HG03354 (cell line): Measurements from ENCODE around the gene CCDC159.
"Not testable (repeated sequence)": the region's sequence is repeated elsewhere in the genome, so short reads cannot be mapped to it uniquely, and the experiment has no call there.

ENCODE experiments used
- ATAC-seq: cut with Tn5 transposase; IDR thresholded peaks from one replicate; pipeline ENCODE4 v1.9.1; 2021; ENCODE audit warnings: mild to moderate bottlenecking; ENCODE audit not compliant: unreplicated experiment, poor library complexity, severe bottlenecking

Gene CCDC159

GRCh38 chr19:11361771-11362731 is 15.7 kb downstream of the CCDC159 start:
- no peak for ATAC-seq

GRCh38 chr19:11363881-11364280 is 17.6 kb downstream of the CCDC159 start:
- ATAC-seq = no peak

DNA sequence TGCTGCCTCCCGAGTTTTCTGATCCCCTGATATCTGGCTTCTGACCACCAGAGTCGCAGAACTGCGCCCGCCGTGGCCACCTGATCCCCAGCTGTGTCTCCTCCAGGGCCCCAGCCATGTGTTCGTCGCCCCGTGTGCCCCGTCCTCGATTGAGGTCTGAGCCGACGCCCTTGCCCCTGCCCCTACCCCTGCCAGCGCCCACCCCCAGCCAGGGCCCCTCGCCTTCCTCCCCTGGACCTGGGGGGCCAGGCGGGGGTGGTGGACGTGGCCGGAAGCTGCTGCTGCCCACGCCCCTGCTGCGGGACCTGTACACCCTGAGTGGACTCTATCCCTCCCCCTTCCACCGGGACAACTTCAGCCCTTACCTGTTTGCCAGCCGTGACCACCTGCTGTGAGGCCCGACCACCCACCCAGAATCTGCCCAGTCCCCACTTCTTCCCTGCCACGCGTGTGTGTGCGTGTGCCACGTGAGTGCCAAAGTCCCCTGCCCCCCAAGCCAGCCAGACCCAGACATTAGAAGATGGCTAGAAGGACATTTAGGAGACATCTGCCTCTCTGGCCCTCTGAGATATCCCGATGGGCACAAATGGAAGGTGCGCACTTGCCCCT is 18.1 kb downstream of the CCDC159 start:
- ATAC-seq = no peak

DNA sequence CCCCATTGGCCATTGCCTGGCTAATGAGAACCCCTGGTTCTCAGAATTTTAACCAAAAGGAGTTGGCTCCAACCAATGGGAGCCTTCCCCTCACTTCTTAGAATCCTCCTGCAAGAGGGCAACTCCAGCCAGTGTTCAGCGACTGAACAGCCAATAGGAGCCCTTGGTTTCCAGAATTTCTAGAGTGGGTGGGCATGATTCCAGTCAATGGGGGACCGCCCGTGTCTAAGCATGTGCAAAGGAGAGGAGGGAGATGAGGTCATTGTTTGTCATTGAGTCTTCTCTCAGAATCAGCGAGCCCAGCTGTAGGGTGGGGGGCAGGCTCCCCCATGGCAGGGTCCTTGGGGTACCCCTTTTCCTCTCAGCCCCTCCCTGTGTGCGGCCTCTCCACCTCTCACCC is 18.6 kb downstream of the CCDC159 start:
- no peak for ATAC-seq

- no peak for ATAC-seq
These were observed 19.3 kb downstream of the CCDC159 start for GRCh38 chr19:11365557-11366117.

GRCh38 chr19:11367528-11367927 is 21.2 kb downstream of the CCDC159 start:
- no peak for ATAC-seq

DNA sequence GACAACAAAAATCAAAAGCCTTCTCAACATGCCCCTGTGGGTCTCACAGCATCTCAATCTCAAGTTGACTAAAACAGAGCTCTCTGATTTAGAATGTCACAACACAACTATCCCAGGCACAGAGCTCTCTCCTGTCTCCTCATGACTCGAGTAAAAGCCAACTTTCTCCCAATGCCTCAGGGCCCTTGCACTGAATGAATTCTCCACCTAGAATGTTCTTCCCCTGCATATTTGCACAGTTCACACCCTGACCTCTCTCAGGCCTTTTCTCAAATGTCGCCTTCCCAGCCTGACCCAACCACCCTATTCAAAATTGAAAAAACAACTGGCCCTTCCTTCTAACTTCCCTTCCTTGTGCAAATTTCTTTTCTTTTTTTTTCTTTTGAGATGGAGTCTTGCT is 24.4 kb downstream of the CCDC159 start:
- ATAC-seq = no peak

DNA sequence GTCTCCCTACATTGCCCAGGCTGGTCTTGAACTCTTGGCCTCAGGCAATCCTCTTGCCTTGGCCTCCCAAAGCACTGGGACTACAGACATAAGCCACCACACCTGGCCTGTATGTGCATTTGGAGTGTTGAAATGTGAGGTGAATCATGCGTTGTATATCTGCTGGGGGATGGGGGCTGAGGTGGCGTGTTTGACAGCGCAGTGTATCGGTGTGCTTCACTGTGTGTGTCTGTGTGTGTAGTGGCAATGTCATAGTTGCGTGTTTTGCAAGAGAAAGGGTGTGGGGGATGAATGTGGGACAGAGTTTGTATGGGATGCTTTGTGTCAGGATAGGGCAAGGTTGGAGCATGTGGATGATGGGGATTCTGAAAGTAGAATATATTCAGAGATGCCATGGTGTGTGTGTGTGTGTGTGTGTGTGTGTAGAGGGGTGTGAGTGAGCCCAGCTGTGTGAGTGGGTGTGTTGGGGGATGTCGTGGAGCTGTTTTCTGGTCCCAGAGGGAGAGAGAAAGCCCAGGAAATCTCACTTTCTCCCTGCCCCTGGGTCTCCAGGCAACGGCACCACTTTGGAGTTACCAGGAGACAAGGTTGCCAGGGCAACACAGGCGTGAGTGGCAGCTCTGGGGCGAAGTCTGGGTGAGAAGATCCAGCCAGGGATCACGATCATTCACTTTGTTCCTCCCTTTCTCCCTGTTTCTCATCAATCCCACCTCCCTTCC is 27.0 kb downstream of the CCDC159 start:
- ATAC-seq = no peak

DNA sequence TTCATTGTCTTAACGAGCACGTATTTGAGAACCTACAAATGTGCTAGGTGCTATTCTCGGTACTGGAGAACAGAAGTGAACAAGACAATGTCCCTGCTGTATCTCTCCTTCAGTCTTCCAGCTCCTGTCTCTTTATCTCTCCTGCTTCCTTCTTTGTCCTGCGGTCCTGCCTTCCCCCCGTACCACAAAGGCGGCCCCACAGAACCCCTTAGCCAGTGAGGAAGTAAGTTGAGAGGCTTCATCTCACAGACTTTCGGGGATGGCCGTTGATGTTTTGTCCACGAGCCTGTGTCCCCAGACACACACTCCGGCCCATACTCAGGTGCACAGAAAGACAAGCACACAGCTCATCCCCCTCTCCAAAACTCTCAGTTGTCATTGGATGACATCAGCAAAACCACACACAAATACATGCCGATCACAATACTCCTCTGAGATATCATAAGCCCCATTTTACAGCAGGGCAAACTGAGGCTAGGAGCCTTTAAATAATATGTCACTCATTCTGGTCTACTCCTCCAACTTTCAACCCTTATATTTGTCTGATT is 27.6 kb downstream of the CCDC159 start:
- no peak for ATAC-seq

- peak; percentile 85 for ATAC-seq
These were observed 28.3 kb downstream of the CCDC159 start, which contains the start of gene SWSAP1 for GRCh38 chr19:11374433-11375142. Gene SWSAP1 (plus strand): TSS chr19:11374666. CDS start chr19:11374681, 15 bp downstream.

DNA sequence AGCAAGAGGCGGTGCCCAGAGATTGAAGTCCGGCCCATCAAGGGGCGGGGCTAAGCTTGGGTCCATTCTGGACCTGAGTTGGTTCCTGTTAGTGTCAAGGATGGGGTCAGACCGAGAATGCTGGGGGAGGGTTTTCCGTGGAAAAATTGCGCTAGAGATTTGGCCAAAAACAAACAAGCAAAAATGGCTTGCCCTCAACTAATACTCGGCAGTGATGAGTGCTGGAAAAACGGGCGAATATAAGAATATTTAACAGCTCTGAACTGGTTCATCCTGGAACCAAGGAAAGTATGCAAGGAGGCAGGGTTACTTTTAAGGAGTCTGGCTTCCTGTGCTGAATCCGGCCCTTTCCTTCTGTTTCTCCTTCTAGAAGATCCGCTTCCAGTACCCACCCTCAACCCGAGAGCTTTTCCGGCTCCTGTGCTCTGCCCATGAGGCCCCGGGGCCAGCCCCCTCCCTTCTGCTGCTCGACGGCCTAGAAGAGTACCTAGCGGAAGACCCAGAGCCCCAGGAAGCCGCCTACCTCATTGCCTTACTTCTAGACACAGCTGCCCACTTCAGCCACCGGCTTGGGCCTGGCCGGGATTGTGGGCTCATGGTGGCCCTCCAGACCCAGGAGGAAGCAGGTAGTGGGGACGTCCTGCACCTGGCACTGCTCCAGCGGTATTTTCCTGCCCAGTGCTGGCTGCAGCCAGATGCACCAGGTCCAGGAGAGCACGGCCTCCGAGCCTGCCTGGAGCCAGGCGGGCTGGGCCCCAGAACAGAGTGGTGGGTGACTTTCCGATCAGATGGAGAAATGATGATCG is 29.0 kb downstream of the CCDC159 start:
- ATAC-seq = no peak

DNA sequence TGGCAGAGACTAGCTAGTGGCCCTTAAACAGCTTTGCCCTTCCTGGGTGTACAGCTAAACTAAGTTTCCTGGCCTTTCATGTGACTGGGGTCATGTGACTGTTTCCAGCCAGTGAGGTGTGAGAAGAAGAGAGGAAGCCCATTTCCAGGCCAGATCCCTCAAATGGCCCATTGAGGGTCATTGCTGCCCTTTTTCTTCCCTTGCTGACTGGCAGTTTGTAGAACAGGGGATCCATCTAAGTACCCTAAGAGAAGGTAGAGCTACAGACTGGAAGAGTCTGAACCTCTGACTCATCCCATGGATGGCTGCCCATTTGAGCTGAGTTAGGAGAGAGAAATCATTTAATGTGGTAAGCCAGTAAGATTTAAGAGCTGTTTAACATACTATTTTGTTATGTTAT is 30.9 kb downstream of the CCDC159 start:
- ATAC-seq = no peak

- no peak for ATAC-seq
These were observed 31.4 kb downstream of the CCDC159 start for GRCh38 chr19:11377756-11378155.

DNA sequence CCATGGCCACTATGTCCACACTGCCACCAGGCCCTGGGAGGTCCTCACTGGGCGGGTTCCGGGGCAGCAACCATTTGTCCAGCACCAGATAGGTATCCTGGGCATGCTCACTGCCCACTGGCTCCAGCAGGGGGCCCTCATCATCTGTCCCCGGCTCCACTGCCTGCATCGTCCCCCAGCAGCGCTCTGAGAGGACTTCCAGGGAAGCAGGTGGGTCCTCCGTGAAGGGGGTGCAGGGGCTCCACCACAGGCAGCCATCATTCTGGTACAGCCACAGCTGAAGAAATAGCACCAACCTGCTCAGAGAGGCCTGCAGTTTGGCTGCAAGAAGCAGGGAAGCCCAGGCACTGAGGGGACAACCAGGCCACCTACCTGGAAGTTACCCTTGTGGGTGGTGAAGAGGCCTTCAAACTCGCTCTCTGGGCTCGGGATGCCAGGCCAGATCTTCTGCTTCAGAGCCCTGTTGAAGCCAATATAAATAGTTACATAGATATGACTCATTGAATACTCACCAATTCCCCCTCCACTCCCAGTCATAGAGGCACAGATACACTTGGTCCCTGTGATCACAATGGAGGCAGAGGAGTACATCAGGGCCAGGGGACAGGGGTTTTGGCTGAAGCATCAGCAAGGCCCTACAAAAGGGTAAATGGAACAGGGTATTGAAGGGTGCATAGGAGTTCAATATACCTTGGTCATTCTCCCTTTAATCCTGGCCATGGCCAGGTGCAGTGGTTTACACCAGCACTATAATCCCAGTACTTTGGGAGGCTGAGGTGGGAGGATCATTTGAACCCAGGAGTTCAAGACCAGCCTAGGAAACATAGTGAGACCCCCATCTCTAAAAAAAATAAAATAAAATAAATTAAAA is 32.2 kb downstream of the CCDC159 start:
- ATAC-seq = no peak

DNA sequence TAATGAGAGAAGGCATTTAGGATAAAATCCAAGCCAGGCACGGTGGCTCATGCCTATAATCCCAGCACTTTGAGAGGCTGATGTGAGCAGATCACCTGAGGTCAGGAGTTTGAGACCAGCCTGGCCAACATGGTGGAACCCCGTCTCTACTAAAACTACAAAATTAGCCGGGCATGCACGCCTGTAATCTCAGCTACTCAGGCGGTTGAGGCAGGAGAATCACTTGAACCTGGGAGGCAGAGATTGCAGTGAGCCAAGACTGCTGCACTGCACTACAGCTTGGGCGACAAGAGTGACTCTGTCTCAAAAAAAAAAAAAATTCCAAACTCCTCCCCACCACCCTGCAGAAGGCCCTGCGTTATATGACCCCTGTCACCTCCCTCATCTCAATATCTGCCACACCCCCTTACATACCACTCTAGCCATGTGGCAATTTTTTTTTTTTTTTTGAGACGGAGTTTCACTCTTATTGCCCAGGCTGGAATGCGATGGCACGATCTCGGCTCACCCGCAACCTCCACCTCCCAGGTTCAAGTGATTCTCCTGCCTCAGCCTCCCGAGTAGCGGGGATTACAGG is 33.0 kb downstream of the CCDC159 start:
- not testable (repeated sequence) for ATAC-seq

DNA sequence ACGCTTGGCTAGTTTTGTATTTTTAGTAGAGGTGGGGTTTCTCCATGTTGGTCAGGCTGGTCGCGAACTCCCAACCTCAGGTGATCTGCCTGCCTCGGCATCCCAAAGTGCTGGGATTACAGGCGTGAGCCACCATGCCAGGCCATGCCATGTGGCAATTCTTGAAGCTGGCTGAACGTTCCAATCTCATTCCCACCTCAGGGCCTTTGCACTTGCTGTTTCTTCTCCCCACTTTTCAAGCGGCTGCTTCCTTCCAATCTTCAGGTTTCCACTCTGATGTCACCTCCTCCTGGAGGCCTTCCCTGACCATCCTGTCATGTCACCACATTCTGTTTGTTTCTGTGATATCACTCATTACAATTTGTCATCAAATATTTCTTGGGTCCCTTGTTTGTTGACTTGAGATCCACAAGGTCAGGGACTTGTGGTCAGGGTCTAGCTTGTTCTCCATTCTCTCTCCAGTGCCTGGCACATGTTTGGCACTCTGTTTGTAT is 33.6 kb downstream of the CCDC159 start:
- ATAC-seq = no peak
